H1 (cell line): ENCODE data around the gene MACF1. TPM values are rescaled to one million over a fixed set of nuclear protein-coding genes. Genes with fewer than 3 reads are reported as not detected.

ENCODE experiments used
- CBX5 ChIP-seq: fragments of 300-800, 300-1000 bp; sonication (generic); IDR thresholded peaks from 2 replicates; pipeline ENCODE4 v1.7.1; 2016; ENCODE audit warnings: antibody characterized with exemption, low read length, low read depth
- JUND ChIP-seq: IDR thresholded peaks from 2 replicates; pipeline ENCODE4 v1.6.1; 2011; ENCODE audit warnings: mild to moderate bottlenecking, improper control_type of control experiment, low read length
- RFX5 ChIP-seq: IDR thresholded peaks from 2 replicates; pipeline ENCODE4 v1.6.1; 2011; ENCODE audit warnings: low read depth, low read length, improper control_type of control experiment, borderline replicate concordance
- YY1 ChIP-seq: IDR thresholded peaks from 2 replicates; pipeline ENCODE4 v1.6.1; 2011; ENCODE audit warnings: low read depth, mild to moderate bottlenecking, low read length
- polyA plus RNA-seq, 7 experiments: library from polyadenylated mRNA; depleted of rRNA in 3 of 7; stranded (reverse) in 5 of 7; unstranded in 2 of 7; fragments of >200 nt in 5 of 7; fragments of 200-250 nt in 2 of 7; gene quantifications; 1 replicate in 5 of 7; 2 replicates in 1 of 7; 4 replicates in 1 of 7; pipeline versions ENCODE4 v1.2.1 to v1.2.3, GENCODE V29; 2011 to 2013; ENCODE audit warnings: missing spikeins in 2 of 7, mixed read lengths in 2 of 7
- total RNA-seq: library from RNA; stranded (reverse); fragmentation: NEBNext Ultra II Directional; extraction: Animal tissue kit (Norgen Biotek cat#: 25700); gene quantifications from 2 replicates; pipeline ENCODE4 v1.2.1, GENCODE V29; 2021
- TF ChIP-seq, protein P1 (sequence below): IDR thresholded peaks from 2 replicates; pipeline ENCODE4 v1.6.1; 2012; ENCODE audit warnings: inconsistent platforms

Gene MACF1
- total and polyA plus RNA-seq, 2 of the 8 experiments (the other 6 are each of a cell fraction or from before 2014, with no cell fraction given): 59.8 to 285 TPM

- TF ChIP-seq, protein P1, sequence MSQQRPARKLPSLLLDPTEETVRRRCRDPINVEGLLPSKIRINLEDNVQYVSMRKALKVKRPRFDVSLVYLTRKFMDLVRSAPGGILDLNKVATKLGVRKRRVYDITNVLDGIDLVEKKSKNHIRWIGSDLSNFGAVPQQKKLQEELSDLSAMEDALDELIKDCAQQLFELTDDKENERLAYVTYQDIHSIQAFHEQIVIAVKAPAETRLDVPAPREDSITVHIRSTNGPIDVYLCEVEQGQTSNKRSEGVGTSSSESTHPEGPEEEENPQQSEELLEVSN: no peak
- TF ChIP-seq JUND: no peak
- no peak for TF ChIP-seq CBX5
- no peak for TF ChIP-seq YY1
- no peak for TF ChIP-seq RFX5
Measured at GRCh38 chr1:39453603-39454002, 249.1 kb downstream of the MACF1 start (continued).
